Breast epithelium (tissue), 3 donors: Measurements from ENCODE around the gene EXPH5.

Source experiments
- POLR2A ChIP-seq: fragments of 450-650 bp; IDR thresholded peaks from one replicate; pipeline ENCODE4 v1.6.1; 2016; ENCODE audit warnings: antibody characterized with exemption, mild to moderate bottlenecking, moderate library complexity
- TF ChIP-seq, protein P1 (sequence below), 3 donors: fragments of 450-650 bp; IDR thresholded peaks; one replicate each; pipeline ENCODE4 v1.5.1; 2016 to 2017; ENCODE audit warnings: antibody characterized with exemption in 3 of 3, mild to moderate bottlenecking in 3 of 3, moderate library complexity in 3 of 3

DNA sequence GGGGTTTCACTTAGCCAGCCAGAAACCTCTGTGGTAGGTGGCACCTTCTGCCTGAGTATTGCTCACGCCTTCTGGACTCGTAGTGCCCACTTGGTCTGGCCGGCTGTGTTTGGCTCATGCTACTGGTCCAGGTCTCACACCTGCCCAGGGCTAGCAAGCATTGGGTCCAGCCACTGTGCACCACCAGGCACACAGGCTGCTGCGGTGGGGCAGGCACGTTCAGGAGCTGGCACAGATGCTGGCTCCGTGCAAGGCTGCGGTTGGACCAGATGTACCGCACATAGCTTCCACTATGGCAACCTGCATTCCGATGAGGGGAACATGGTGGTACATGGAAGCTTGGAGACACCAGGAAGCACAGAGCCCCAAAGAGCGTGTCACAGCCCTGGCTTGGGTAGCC, 34.8 kb upstream of the EXPH5 start:
- no peak for TF ChIP-seq POLR2A
- TF ChIP-seq, protein P1, sequence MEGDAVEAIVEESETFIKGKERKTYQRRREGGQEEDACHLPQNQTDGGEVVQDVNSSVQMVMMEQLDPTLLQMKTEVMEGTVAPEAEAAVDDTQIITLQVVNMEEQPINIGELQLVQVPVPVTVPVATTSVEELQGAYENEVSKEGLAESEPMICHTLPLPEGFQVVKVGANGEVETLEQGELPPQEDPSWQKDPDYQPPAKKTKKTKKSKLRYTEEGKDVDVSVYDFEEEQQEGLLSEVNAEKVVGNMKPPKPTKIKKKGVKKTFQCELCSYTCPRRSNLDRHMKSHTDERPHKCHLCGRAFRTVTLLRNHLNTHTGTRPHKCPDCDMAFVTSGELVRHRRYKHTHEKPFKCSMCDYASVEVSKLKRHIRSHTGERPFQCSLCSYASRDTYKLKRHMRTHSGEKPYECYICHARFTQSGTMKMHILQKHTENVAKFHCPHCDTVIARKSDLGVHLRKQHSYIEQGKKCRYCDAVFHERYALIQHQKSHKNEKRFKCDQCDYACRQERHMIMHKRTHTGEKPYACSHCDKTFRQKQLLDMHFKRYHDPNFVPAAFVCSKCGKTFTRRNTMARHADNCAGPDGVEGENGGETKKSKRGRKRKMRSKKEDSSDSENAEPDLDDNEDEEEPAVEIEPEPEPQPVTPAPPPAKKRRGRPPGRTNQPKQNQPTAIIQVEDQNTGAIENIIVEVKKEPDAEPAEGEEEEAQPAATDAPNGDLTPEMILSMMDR (IDR thresholded peaks at IDR 0.05), result no peak
